ENCODE measurements around the gene ADM2.

ADM2 gene

GRCh38 chr22:50441428-50441993 lies 39.8 kb upstream of the ADM2 start:
- H3K4me3 ChIP-seq (ENCODE audit: low read length): no peak overlapping the region
- no peak for DNase-seq (ENCODE audit: low read depth)
- no peak for TF ChIP-seq CTCF (IDR thresholded peaks at IDR 0.05; ENCODE audit: insufficient read depth, low read depth, low read length, missing control alignments)

DNA sequence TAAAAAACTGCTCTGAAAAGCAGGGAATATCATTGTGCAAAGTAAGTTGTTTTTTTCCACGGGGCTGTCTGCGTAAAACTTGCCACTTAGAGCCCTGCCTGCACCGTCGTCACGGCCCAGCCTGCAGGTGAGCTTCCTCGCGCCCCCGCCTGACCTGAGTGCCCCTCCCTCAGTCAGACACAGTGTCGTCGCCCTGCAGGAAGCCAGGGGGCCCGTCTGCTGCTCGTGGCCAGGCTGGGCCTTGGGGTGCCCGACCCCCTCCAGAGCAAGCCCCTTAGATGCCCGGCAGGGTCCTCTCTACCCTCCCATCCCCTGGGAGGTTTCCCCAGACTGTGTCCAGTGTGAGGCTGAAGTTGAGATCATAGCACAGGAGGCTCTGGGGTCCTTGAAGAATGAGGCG lies 38.1 kb upstream of the ADM2 start:
- no peak overlapping the region for H3K4me3 ChIP-seq (ENCODE audit: low read length)
- no peak for TF ChIP-seq CTCF (IDR thresholded peaks at IDR 0.05; ENCODE audit: insufficient read depth, low read depth, low read length, missing control alignments)
- DNase-seq (ENCODE audit: low read depth): no peak

DNA sequence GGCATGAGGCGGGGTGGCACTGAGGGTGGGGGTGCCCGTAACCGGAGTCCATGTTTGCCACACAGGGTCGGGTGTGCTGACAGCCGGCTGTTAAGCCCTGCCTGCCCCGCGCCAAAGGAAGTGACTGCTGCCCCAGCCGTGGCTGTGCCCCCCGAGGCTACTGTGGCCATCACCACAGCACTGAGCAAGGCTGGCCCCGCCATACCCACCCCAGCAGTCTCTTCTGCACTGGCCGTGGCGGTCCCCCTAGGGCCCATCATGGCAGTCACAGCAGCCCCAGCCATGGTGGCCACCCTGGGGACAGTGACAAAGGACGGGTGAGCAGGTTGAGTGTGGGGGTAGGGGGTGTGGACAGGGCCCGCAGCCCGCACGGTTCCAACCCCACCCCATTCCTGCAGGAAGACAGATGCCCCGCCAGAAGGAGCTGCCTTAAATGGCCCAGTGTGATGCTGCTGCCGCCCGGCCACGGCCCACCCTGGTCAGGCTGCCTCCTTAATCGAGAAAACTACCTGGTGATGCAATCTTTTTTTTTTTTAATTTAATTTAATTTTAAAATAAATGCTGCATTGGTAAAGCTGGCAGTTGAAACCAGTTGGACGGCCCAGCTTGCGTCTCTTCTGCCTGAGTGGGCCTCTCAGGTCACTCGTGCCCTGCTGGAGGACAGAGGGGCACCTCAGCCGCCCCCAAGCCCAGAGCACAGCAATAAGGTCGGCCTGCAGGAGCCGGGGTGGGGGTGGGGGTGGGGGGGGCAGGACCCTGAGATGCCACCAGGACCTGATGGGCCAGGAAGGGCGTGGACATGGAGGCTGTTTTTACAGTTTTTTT lies 37.3 kb upstream of the ADM2 start:
- TF ChIP-seq CTCF (IDR thresholded peaks at IDR 0.05; ENCODE audit: insufficient read depth, low read depth, low read length, missing control alignments): no peak
- DNase-seq (ENCODE audit: low read depth): no peak
- no peak overlapping the region for H3K4me3 ChIP-seq (ENCODE audit: low read length)

DNA sequence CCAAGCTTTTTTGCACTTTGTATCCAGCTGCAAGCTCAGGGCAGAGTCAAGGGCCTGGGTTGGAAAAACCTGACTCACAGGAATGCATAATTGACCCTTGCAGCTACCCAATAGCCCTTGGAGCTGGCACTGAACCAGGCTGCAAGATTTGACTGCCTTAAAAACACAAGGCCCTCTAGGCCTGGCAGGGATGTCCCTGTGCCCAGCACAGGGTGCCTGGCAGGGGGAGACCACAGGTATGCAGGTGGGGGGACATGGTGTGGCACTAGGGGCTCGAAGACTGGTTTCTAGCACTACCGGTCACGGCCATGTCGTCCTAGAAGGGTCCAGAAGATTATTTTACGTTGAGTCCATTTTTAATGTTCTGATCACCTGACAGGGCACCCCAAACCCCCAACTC lies 36.7 kb upstream of the ADM2 start:
- peak; percentile 24 for DNase-seq (ENCODE audit: low read depth)
- no peak overlapping the region for H3K4me3 ChIP-seq (ENCODE audit: low read length)
- no peak for TF ChIP-seq CTCF (IDR thresholded peaks at IDR 0.05; ENCODE audit: insufficient read depth, low read depth, low read length, missing control alignments)

DNA sequence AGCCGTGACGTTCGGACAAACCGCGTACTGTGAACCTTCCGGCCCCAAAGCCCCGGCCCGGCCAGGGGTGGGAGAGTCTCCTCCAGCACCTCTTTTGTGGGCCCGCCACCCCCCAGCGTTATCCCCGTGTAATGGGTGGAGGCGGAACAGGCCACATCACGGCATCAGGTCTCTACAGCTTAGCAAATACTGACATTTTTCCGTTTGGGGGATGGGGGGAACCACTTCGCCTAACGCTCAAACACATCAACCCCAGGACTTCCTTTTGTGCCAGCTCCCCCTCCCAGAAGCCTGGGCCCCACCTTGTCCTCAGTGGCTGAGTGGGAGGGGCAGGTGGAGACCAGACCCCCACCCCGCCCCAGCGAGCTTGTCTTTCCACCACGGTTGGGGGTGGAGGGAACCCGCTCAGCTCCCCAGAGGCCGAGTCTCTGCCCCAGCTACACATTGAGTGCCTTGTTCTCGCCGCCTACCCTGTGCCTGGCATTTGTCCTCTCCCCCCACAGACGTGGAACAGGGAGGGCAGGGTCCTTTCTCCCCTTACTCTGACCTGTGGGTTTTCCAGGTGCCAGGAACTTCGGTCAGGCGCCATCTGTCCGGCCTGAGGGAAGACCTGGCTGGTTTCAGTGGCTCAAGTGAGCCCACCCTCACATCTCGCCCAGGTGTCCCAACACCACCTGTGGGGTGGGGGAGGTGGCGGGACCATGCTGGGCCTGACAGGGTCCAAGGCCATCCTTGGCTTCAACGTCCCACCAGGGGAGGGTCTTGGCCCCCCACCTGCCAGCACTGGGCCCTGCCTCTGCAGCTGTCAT lies 36.1 kb upstream of the ADM2 start:
- TF ChIP-seq CTCF (IDR thresholded peaks at IDR 0.05; ENCODE audit: insufficient read depth, low read depth, low read length, missing control alignments): no peak
- H3K4me3 ChIP-seq (ENCODE audit: low read length): no peak overlapping the region
- DNase-seq (ENCODE audit: low read depth): no peak

DNA sequence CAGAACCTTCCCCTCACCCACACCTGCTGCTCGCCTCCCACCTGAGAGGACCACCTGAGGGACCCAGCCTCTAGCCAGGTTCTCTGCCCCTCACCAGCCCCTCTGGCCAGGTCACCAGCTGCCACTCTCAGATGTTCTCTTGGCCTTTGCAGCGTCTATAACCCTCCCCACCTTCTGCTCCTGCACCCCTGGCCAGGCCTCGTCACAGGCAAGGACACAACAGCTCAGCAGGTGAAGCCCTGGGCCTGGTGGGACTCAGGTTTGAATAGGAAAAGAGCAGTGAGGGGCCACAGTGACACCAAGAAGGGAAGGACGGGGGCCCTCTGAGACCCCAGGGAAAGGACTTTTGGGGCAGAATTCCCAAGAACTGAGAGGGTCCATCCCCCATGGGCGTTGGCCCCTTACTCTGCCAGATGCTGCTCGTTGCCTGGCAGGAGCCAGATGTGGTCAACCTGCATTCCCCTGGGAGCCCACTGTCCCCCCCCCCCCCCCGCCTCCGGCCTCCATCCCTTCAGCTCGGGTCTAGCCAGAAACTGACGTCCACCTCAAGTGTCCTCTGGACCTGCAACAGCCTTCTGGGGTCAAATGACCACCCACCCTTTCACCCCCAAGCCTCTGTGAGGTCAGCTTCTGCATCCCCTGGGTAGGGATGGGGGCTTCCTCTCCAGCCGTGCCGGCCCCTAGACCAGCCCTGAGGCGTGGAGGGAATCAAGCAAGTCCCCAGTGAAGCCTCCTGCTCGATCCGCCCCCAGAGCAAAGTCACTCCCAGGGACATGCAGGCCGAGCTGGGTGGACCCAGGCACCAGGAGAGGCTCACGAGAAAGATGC lies 35.2 kb upstream of the ADM2 start:
- no peak for DNase-seq (ENCODE audit: low read depth)
- TF ChIP-seq CTCF (IDR thresholded peaks at IDR 0.05; ENCODE audit: insufficient read depth, low read depth, low read length, missing control alignments): no peak
- no peak overlapping the region for H3K4me3 ChIP-seq (ENCODE audit: low read length)
